CD4-positive, alpha-beta T cell treated with Interleukin-6 for 4 hours (primary cell): ENCODE measurements around the gene GTF2E1.

Experiments used
- DNase-seq: peaks from one replicate; pipeline ENCODE4 v3.0.0-alpha.2; 2020; ENCODE audit warnings: mixed read lengths

GTF2E1 gene

GRCh38 chr3:120742198-120742848 lies at the start of gene GTF2E1, which contains the start of gene RABL3:
Gene GTF2E1, plus strand, starts transcription at chr3:120742744. Its CDS starts 7,809 bp downstream, at chr3:120750553.
Gene RABL3, minus strand, starts transcription at chr3:120742516. Its CDS starts 9 bp downstream, at chr3:120742507.
- DNase-seq, result peak; percentile 95

GRCh38 chr3:120693439-120694171 lies 48.9 kb upstream of the GTF2E1 start:
- no peak for DNase-seq

DNA sequence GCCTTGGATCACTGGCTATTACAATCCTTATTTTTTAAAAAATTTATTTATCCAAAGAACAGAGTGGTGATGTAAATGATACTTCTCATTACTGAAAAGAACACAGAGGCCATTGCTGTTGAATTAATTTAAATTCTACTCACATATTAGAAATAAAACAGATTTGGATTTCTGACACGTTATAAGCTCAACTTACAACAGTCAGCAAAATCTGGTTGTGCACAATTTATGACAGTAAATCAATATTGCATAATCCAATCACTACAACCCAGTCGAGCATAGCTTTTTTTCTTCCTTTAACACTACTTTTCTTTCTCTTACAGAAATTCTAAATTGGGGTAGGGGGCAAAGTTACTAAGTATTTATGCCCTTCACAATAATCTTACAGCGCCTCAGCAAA lies 43.2 kb upstream of the GTF2E1 start:
- no peak for DNase-seq

GRCh38 chr3:120705884-120706582 lies 36.5 kb upstream of the GTF2E1 start:
- no peak for DNase-seq

DNA sequence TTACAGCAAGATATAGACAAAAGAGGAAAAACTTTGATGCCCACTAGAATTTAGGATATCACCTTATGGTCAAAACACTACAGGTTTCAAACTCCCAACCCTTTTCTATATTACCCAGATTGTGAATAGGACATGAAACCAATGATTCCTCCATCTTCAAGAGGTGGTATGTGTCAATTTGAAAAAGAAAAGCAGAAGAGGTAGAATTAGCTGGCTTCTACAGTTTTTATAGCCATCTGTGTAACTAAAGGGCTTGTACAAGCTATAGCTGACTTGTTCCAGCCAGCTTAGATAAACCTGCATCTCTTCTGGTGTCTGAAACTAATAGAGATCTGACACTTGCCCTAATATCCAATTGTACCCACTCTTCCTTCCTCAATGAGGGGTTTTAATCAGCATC lies 35.6 kb upstream of the GTF2E1 start:
- DNase-seq, result no peak

DNA sequence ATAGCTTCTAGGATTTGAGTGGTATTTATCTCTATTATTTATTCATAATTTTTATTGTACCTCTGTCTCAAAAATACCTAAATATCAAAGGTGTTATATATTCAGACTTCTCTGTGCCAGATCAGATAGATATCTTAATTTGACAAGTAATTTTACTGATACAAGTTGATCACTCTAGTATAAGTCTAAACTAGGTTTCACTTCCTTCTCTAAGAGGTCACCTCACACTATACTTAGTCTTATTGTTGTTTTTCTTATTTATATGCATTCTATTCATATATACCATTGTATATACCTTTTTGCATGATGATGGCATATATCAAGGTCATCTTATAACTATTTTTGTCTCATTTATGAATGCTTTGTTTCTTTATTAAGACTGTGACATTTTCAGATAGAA lies 34.1 kb upstream of the GTF2E1 start:
- no peak for DNase-seq

- no peak for DNase-seq
Observed at GRCh38 chr3:120710369-120710768, 32.2 kb upstream of the GTF2E1 start.

GRCh38 chr3:120713262-120713661 lies 29.3 kb upstream of the GTF2E1 start:
- DNase-seq, result no peak

- peak; percentile 74 for DNase-seq
Observed at GRCh38 chr3:120719167-120719834, 23.2 kb upstream of the GTF2E1 start.

- DNase-seq, result no peak
Observed at GRCh38 chr3:120726791-120727190, 15.8 kb upstream of the GTF2E1 start.

DNA sequence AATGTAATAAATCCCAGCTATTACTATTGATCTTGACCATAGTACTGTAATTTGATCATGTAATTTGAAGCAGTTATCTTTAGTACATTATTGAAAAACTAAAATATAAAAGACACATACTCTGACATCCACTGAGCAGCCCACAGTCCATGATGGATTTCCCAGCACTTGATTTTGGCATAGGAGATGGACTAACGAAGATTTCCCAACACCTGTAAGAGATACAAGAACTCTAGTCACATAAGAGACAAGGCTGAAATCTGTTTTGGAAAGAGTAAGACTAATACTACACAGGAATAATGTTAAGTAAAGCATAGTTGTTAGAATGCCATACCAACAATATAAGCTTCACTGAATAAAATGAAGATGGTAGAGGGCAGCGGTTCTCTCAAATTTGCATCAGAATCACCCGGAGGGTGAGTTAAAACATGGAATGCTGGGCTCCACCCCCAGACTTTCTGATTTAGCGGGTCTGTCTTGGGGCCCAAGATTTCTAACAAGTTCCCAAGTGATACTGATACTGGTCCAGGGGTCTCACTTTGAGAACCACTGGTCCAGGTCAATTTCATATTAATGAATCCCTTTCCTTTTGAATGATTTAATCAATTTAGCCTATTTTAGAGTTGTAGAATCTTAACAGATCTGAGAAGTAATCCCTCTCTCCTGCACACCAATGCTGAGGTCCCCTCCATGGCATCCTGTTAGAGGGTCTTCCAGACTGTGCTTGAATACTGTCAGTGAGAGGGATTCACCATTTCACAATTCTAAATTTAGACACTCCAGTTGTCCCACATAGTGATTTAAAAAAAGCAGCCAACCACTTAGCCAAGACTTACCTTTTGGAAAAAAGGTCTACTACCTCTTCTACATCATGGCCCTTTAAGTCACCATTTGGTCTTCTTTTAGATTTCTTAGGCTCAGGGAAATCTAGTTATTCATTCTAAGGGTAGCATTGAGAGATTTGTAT lies 11.7 kb upstream of the GTF2E1 start:
- no peak for DNase-seq

- DNase-seq, result peak; percentile 7
Observed at GRCh38 chr3:120738006-120738405, 4.5 kb upstream of the GTF2E1 start.

GRCh38 chr3:120741320-120741719 lies 1.2 kb upstream of the GTF2E1 start:
- no peak for DNase-seq

DNA sequence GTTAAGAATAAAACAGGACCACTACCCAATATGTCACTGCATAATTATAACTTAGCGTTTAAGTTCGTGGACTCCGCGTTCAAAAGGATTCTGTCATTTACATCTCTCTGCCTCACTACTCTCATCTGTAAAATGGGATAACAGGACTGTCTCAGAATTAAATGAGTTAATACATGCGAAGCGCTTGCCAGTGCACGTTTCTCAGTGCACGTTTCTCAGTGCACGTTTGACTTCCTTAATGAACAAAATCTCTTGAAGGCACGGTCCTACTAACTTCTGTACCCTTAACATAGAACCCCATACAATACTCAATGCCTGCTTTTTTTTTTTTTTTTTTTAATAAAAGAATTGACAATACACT lies 727 bp upstream of the GTF2E1 start:
- DNase-seq, result no peak

- peak; percentile 21 for DNase-seq
Observed at GRCh38 chr3:120742849-120743365, 363 bp downstream of the GTF2E1 start.

DNA sequence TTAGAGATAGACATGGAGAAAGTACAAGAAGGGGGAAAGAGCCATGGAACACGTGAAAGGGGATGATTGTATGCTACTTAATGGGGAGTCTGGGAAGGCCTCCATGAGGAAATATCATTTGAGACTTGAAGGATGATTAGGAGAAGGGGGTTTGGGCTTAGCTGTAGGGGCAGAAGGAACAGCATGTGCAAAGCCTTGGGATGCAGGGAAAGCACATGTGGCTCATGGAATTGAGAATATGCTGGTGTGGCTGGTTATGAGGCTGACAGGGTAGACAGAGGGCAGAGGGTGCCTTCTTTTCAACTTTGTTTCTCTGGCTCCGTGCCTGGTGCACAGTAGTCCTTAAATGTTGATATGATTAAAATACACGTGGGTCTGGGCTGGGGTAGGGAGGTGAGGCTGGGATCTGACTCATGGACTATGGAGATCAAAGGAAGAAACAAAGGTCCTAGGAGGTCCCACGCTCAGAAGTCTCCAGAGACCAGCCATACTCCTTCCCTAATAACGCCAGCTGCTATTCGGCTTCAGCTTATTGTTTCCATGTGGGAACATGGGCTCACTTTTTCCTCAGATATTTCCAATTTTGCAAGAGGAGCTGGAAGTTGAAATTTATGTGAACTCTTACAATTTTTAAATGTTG lies 1.1 kb downstream of the GTF2E1 start:
- DNase-seq, result no peak

DNA sequence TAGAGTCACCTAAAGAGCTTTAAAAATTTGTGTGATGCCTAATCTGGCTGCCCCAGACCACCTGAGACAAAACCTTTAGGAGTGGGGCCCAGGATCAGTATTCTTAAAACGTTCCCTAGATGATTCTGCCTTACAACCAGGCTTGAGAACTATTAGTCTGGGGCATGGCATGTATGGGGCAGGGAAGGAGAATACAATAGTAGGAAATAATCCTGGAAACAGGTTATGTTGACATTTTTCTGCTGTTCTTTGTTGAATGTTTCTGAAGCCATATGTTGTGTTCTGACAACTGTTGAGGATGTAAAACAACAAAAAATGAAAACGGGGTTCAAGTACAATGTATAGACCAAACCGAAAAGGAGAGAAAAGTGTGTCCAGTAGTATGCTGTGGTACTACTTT lies 2.9 kb downstream of the GTF2E1 start:
- DNase-seq, result no peak

- DNase-seq, result no peak
Observed at GRCh38 chr3:120749843-120750242, 7.3 kb downstream of the GTF2E1 start.

GRCh38 chr3:120752230-120752629 lies 9.7 kb downstream of the GTF2E1 start:
- DNase-seq, result no peak

DNA sequence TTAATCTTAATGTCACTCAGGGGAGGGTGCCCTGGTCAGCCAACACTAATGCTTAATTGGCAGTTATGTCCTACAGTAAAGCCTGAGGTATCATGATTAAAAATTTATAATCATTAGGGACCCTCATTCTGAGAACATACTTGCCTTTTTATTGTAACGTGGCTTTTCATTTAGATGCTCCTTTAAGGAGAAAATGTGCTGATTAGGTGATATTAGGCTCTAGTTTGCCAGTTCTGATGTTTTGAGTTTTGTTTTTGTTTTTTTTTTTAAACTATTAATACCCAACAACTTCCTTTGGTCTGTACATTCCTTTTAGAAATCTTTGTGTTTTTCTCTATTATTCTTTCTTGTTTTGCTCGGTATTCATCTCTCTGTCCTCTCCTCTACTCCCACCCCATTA lies 10.3 kb downstream of the GTF2E1 start:
- DNase-seq, result no peak

GRCh38 chr3:120753810-120754209 lies 11.3 kb downstream of the GTF2E1 start:
- DNase-seq, result no peak
